GM23338 (cell line): ENCODE data around the gene ATP13A2. TPM values are rescaled to one million over a fixed set of nuclear protein-coding genes. Genes with fewer than 3 reads are reported as not detected.

Experiments
- ATAC-seq: fragments of 200-7000 bp; cut with Tn5 transposase; 3 replicates; pipeline ENCODE4 v1.9.1; 2020
- DNase-seq: peaks from one replicate; pipeline ENCODE4 v3.0.0-alpha.2; 2015; ENCODE audit warnings: low spot score
- H2AFZ ChIP-seq: fragments of 200-600 bp; sonication (generic); 2 replicates; pipeline ENCODE4 v1.8.0; 2016; ENCODE audit warnings: antibody characterized with exemption, mild to moderate bottlenecking, moderate library complexity
- H3F3A ChIP-seq: fragments of 200-600 bp; sonication (generic); replicated peaks from 2 replicates; pipeline ENCODE4 v1.8.0; 2017; ENCODE audit warnings: antibody characterized with exemption, mixed run types, low read depth
- H3K27ac ChIP-seq: fragments of 200-600 bp; sonication (generic); 2 replicates; pipeline ENCODE4 v1.6.1; 2016; ENCODE audit warnings: low read depth
- H3K27me3 ChIP-seq: fragments of 200-600 bp; sonication (generic); 2 replicates; pipeline ENCODE4 v1.8.0; 2016; ENCODE audit warnings: mild to moderate bottlenecking, mixed run types, moderate library complexity; ENCODE audit not compliant: insufficient read depth
- H3K36me3 ChIP-seq: fragments of 200-600 bp; sonication (generic); 2 replicates; pipeline ENCODE4 v1.8.0; 2016; ENCODE audit warnings: mild to moderate bottlenecking; ENCODE audit not compliant: insufficient read depth
- H3K4me1 ChIP-seq: fragments of 200-600 bp; sonication (generic); 2 replicates; pipeline ENCODE4 v1.8.0; 2016; ENCODE audit warnings: mild to moderate bottlenecking, moderate library complexity; ENCODE audit not compliant: insufficient read depth
- H3K4me2 ChIP-seq: fragments of 200-600 bp; sonication (generic); 2 replicates; pipeline ENCODE4 v1.7.1; 2017; ENCODE audit warnings: mixed run types
- H3K4me3 ChIP-seq: fragments of 200-600 bp; sonication (generic); 2 replicates; pipeline ENCODE4 v1.6.1; 2016; ENCODE audit warnings: mixed run types
- H3K79me2 ChIP-seq: fragments of 200-600 bp; sonication (generic); replicated peaks from 2 replicates; pipeline ENCODE4 v1.8.0; 2017; ENCODE audit warnings: mild to moderate bottlenecking; ENCODE audit not compliant: insufficient read depth
- H3K9me2 ChIP-seq: fragments of 200-600 bp; sonication (generic); 2 replicates; pipeline ENCODE4 v1.8.0; 2017; ENCODE audit not compliant: insufficient read depth
- H4K20me1 ChIP-seq: fragments of 200-600 bp; sonication (generic); replicated peaks from 2 replicates; pipeline ENCODE4 v1.8.0; 2017; ENCODE audit warnings: mild to moderate bottlenecking; ENCODE audit not compliant: insufficient read depth
- H3K27ac Mint-ChIP-seq: 2 replicates; pipeline ENCODE4 v1.8.0; 2020; ENCODE audit warnings: inconsistent platforms, mild to moderate bottlenecking, moderate library complexity, mixed read lengths
- H3K27me3 Mint-ChIP-seq: 3 replicates; pipeline ENCODE4 v1.8.0; 2022; ENCODE audit warnings: low read depth, mild to moderate bottlenecking, moderate library complexity, mixed read lengths, inconsistent platforms; ENCODE audit not compliant: insufficient read depth, poor library complexity
- H3K36me3 Mint-ChIP-seq: 3 replicates; pipeline ENCODE4 v1.8.0; 2021; ENCODE audit warnings: low read depth, mild to moderate bottlenecking, inconsistent platforms, moderate library complexity, mixed read lengths
- H3K4me1 Mint-ChIP-seq: 3 replicates; pipeline ENCODE4 v1.8.0; 2020; ENCODE audit warnings: mild to moderate bottlenecking, inconsistent platforms, mixed read lengths
- H3K4me3 Mint-ChIP-seq: 3 replicates; pipeline ENCODE4 v1.8.0; 2021; ENCODE audit warnings: moderate library complexity, mild to moderate bottlenecking, inconsistent platforms, mixed read lengths
- H3K9me3 Mint-ChIP-seq: 3 replicates; pipeline ENCODE4 v1.8.0; 2020; ENCODE audit warnings: moderate library complexity, mild to moderate bottlenecking, inconsistent platforms, mixed read lengths
- CREB1 ChIP-seq: fragments of 250-450 bp; sonication (Bioruptor Pico); IDR thresholded peaks from 2 replicates; pipeline ENCODE4 v1.5.0; 2020; ENCODE audit warnings: low read depth, mild to moderate bottlenecking, moderate library complexity
- EZH2 ChIP-seq: fragments of 200-600 bp; sonication (generic); IDR thresholded peaks from one replicate; pipeline ENCODE4 v1.8.0; 2017; ENCODE audit warnings: antibody characterized with exemption, mild to moderate bottlenecking, low read depth; ENCODE audit not compliant: unreplicated experiment
- EZH2phosphoT487 ChIP-seq: fragments of 200-600 bp; sonication (generic); IDR thresholded peaks from one replicate; pipeline ENCODE4 v1.8.1; 2018; ENCODE audit warnings: antibody characterized with exemption; ENCODE audit not compliant: unreplicated experiment
- JUNB ChIP-seq: IDR thresholded peaks from one replicate; pipeline ENCODE4 v1.6.1; 2016; ENCODE audit warnings: antibody characterized with exemption; ENCODE audit not compliant: unreplicated experiment
- NANOG ChIP-seq: IDR thresholded peaks from 2 replicates; pipeline ENCODE4 v1.6.1; 2016; ENCODE audit warnings: antibody characterized with exemption, borderline replicate concordance
- POLR2AphosphoS5 ChIP-seq: IDR thresholded peaks from 2 replicates; pipeline ENCODE4 v1.6.1; 2016; ENCODE audit warnings: antibody characterized with exemption, low read depth
- STAT1 ChIP-seq: IDR thresholded peaks from one replicate; pipeline ENCODE4 v1.6.1; 2016; ENCODE audit warnings: antibody characterized with exemption; ENCODE audit not compliant: unreplicated experiment
- ZNF114 ChIP-seq: fragments of 250-450 bp; sonication (Bioruptor Pico); IDR thresholded peaks from 2 replicates; pipeline ENCODE4 v1.5.0; 2020; ENCODE audit warnings: mild to moderate bottlenecking, moderate library complexity
- ZNF331 ChIP-seq: fragments of 250-450 bp; sonication (Bioruptor Pico); IDR thresholded peaks from 2 replicates; pipeline ENCODE4 v1.5.0; 2020; ENCODE audit warnings: low read depth, mild to moderate bottlenecking, moderate library complexity
- polyA plus RNA-seq: library from polyadenylated mRNA; unstranded; fragments of >200 nt; fragmentation: Nextera tagmentation; extraction: Ambion mirVana; gene quantifications from 2 replicates; pipeline ENCODE4 v1.2.1, GENCODE V29; 2016
- total RNA-seq: library from RNA; depleted of rRNA; stranded (reverse); fragments of >200 nt; shearing (Covaris generic); gene quantifications from 2 replicates; pipeline ENCODE4 v1.2.3, GENCODE V29; 2014
- TF ChIP-seq, protein P1 (sequence below), 2 experiments: fragments of 200-600 bp in 1 of 2; sonication (generic) in 1 of 2; conservative IDR thresholded peaks; 2 replicates each; pipeline versions ENCODE4 v1.5.1 to v1.6.1; 2016 to 2017; ENCODE audit warnings: antibody characterized with exemption in 2 of 2, low read depth in 2 of 2, mild to moderate bottlenecking in 2 of 2, moderate library complexity in 1 of 2
- TF ChIP-seq, protein P2 (sequence below): fragments of 250-450 bp; sonication (Bioruptor Pico); IDR thresholded peaks from 2 replicates; pipeline ENCODE4 v1.5.0; 2020; ENCODE audit warnings: mild to moderate bottlenecking, moderate library complexity
- TF ChIP-seq, protein P3 (sequence below): IDR thresholded peaks from 2 replicates; pipeline ENCODE4 v1.6.1; 2016; ENCODE audit warnings: antibody characterized with exemption
- TF ChIP-seq, protein P4 (sequence below): IDR thresholded peaks from one replicate; pipeline ENCODE4 v1.6.1; 2018; ENCODE audit warnings: antibody characterized with exemption; ENCODE audit not compliant: unreplicated experiment

Gene ATP13A2
- total and polyA plus RNA-seq, 2 experiments from 2014 or later = 30.1 to 87.7 TPM

- peaks cover 11% of the 10 kb centered on the region for H3K27me3 Mint-ChIP-seq
- Histone ChIP-seq H3K36me3 (peaks cover 9% of the 10 kb centered on the region; the same call in 1 of the 2 replicates), H3K4me3 (no peak overlapping the region), H3K79me2 (peaks cover 46% of the 10 kb centered on the region), H3K9me2 (no peaks in the 10 kb centered on the region), H3K4me2 (peak overlapping the region; percentile 94; the same call in 1 of the 2 replicates), H3K27me3 (no peaks in the 10 kb centered on the region), H4K20me1 (peaks cover 16% of the 10 kb centered on the region), H3K27ac (no peak overlapping the region), H3F3A (peaks cover 22% of the 10 kb centered on the region), H2AFZ (no peak overlapping the region), H3K4me1 (peaks cover 9% of the 10 kb centered on the region)
- no peak for DNase-seq
- no peak for ATAC-seq
- H3K9me3 Mint-ChIP-seq = no peaks in the 10 kb centered on the region
- TF ChIP-seq STAT1 (no peak), JUNB (no peak), EZH2phosphoT487 (no peak), EZH2 (no peak), ZNF114 (no peak), ZNF331 (CRISPR knock-in tag) (no peak), POLR2AphosphoS5 (no peak), CREB1 (no peak), NANOG (no peak)
- TF ChIP-seq, protein P1, sequence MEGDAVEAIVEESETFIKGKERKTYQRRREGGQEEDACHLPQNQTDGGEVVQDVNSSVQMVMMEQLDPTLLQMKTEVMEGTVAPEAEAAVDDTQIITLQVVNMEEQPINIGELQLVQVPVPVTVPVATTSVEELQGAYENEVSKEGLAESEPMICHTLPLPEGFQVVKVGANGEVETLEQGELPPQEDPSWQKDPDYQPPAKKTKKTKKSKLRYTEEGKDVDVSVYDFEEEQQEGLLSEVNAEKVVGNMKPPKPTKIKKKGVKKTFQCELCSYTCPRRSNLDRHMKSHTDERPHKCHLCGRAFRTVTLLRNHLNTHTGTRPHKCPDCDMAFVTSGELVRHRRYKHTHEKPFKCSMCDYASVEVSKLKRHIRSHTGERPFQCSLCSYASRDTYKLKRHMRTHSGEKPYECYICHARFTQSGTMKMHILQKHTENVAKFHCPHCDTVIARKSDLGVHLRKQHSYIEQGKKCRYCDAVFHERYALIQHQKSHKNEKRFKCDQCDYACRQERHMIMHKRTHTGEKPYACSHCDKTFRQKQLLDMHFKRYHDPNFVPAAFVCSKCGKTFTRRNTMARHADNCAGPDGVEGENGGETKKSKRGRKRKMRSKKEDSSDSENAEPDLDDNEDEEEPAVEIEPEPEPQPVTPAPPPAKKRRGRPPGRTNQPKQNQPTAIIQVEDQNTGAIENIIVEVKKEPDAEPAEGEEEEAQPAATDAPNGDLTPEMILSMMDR (conservative IDR thresholded peaks at IDR 0.05; ENCODE audit: low read depth in 2 of 2) = no peak
- TF ChIP-seq, protein P2, sequence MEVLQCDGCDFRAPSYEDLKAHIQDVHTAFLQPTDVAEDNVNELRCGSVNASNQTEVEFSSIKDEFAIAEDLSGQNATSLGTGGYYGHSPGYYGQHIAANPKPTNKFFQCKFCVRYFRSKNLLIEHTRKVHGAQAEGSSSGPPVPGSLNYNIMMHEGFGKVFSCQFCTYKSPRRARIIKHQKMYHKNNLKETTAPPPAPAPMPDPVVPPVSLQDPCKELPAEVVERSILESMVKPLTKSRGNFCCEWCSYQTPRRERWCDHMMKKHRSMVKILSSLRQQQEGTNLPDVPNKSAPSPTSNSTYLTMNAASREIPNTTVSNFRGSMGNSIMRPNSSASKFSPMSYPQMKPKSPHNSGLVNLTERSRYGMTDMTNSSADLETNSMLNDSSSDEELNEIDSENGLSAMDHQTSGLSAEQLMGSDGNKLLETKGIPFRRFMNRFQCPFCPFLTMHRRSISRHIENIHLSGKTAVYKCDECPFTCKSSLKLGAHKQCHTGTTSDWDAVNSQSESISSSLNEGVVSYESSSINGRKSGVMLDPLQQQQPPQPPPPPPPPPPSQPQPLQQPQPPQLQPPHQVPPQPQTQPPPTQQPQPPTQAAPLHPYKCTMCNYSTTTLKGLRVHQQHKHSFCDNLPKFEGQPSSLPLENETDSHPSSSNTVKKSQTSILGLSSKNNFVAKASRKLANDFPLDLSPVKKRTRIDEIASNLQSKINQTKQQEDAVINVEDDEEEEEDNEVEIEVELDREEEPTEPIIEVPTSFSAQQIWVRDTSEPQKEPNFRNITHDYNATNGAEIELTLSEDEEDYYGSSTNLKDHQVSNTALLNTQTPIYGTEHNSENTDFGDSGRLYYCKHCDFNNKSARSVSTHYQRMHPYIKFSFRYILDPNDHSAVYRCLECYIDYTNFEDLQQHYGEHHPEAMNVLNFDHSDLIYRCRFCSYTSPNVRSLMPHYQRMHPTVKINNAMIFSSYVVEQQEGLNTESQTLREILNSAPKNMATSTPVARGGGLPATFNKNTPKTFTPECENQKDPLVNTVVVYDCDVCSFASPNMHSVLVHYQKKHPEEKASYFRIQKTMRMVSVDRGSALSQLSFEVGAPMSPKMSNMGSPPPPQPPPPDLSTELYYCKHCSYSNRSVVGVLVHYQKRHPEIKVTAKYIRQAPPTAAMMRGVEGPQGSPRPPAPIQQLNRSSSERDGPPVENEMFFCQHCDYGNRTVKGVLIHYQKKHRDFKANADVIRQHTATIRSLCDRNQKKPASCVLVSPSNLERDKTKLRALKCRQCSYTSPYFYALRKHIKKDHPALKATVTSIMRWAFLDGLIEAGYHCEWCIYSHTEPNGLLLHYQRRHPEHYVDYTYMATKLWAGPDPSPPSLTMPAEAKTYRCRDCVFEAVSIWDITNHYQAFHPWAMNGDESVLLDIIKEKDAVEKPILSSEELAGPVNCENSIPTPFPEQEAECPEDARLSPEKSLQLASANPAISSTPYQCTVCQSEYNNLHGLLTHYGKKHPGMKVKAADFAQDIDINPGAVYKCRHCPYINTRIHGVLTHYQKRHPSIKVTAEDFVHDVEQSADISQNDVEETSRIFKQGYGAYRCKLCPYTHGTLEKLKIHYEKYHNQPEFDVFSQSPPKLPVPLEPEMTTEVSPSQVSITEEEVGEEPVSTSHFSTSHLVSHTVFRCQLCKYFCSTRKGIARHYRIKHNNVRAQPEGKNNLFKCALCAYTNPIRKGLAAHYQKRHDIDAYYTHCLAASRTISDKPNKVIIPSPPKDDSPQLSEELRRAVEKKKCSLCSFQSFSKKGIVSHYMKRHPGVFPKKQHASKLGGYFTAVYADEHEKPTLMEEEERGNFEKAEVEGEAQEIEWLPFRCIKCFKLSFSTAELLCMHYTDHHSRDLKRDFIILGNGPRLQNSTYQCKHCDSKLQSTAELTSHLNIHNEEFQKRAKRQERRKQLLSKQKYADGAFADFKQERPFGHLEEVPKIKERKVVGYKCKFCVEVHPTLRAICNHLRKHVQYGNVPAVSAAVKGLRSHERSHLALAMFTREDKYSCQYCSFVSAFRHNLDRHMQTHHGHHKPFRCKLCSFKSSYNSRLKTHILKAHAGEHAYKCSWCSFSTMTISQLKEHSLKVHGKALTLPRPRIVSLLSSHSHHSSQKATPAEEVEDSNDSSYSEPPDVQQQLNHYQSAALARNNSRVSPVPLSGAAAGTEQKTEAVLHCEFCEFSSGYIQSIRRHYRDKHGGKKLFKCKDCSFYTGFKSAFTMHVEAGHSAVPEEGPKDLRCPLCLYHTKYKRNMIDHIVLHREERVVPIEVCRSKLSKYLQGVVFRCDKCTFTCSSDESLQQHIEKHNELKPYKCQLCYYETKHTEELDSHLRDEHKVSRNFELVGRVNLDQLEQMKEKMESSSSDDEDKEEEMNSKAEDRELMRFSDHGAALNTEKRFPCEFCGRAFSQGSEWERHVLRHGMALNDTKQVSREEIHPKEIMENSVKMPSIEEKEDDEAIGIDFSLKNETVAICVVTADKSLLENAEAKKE = no peak
- TF ChIP-seq, protein P3, sequence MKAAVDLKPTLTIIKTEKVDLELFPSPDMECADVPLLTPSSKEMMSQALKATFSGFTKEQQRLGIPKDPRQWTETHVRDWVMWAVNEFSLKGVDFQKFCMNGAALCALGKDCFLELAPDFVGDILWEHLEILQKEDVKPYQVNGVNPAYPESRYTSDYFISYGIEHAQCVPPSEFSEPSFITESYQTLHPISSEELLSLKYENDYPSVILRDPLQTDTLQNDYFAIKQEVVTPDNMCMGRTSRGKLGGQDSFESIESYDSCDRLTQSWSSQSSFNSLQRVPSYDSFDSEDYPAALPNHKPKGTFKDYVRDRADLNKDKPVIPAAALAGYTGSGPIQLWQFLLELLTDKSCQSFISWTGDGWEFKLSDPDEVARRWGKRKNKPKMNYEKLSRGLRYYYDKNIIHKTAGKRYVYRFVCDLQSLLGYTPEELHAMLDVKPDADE = no peak
- TF ChIP-seq, protein P4, sequence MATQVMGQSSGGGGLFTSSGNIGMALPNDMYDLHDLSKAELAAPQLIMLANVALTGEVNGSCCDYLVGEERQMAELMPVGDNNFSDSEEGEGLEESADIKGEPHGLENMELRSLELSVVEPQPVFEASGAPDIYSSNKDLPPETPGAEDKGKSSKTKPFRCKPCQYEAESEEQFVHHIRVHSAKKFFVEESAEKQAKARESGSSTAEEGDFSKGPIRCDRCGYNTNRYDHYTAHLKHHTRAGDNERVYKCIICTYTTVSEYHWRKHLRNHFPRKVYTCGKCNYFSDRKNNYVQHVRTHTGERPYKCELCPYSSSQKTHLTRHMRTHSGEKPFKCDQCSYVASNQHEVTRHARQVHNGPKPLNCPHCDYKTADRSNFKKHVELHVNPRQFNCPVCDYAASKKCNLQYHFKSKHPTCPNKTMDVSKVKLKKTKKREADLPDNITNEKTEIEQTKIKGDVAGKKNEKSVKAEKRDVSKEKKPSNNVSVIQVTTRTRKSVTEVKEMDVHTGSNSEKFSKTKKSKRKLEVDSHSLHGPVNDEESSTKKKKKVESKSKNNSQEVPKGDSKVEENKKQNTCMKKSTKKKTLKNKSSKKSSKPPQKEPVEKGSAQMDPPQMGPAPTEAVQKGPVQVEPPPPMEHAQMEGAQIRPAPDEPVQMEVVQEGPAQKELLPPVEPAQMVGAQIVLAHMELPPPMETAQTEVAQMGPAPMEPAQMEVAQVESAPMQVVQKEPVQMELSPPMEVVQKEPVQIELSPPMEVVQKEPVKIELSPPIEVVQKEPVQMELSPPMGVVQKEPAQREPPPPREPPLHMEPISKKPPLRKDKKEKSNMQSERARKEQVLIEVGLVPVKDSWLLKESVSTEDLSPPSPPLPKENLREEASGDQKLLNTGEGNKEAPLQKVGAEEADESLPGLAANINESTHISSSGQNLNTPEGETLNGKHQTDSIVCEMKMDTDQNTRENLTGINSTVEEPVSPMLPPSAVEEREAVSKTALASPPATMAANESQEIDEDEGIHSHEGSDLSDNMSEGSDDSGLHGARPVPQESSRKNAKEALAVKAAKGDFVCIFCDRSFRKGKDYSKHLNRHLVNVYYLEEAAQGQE = no peak
- H3K4me1 Mint-ChIP-seq = peaks cover 9% of the 10 kb centered on the region; the same call in 2 of the 3 replicates
- peaks cover 8% of the 10 kb centered on the region; the same call in 2 of the 3 replicates for H3K36me3 Mint-ChIP-seq
- H3K27ac Mint-ChIP-seq = no peak overlapping the region
- H3K4me3 Mint-ChIP-seq = 0 out of 3 replicates have a peak overlapping the region, but pooled peaks have one; percentile 34
These were observed 40.3 kb upstream of the ATP13A2 start for GRCh38 chr1:17052038-17052437.
